PFSK-1 (cell line): ENCODE results near the gene SLC9A9.

Experiments
- FOXP2 ChIP-seq: optimal IDR thresholded peaks from 2 replicates; pipeline ENCODE3; 2011; ENCODE audit warnings: borderline replicate concordance, control low read depth, inconsistent platforms; ENCODE audit not compliant: insufficient read depth; ENCODE audit errors: extremely low read length, extremely low read depth
- POLR2AphosphoS5 ChIP-seq: IDR thresholded peaks from 2 replicates; pipeline ENCODE4 v1.6.1; 2012; ENCODE audit warnings: low read depth, mild to moderate bottlenecking, control low read depth, low read length, moderate library complexity
- SIN3A ChIP-seq: IDR thresholded peaks from 2 replicates; pipeline ENCODE4 v1.6.1; 2012; ENCODE audit warnings: mild to moderate bottlenecking, low read length, moderate library complexity, borderline replicate concordance; ENCODE audit not compliant: insufficient read depth
- TAF1 ChIP-seq: IDR thresholded peaks from 2 replicates; pipeline ENCODE4 v1.6.1; 2012; ENCODE audit warnings: low read length, control low read depth, borderline replicate concordance; ENCODE audit not compliant: insufficient read depth
- TF ChIP-seq, protein P1 (sequence below), 2 experiments: IDR thresholded peaks; 2 replicates each; pipeline versions ENCODE4 v1.6.1 to v1.8.0; 2011 to 2012; ENCODE audit warnings: low read depth in 2 of 2, low read length in 2 of 2, control low read depth in 1 of 2, inconsistent platforms in 1 of 2, mild to moderate bottlenecking in 1 of 2, moderate library complexity in 1 of 2; ENCODE audit not compliant: insufficient read depth in 1 of 2

SLC9A9 gene

DNA sequence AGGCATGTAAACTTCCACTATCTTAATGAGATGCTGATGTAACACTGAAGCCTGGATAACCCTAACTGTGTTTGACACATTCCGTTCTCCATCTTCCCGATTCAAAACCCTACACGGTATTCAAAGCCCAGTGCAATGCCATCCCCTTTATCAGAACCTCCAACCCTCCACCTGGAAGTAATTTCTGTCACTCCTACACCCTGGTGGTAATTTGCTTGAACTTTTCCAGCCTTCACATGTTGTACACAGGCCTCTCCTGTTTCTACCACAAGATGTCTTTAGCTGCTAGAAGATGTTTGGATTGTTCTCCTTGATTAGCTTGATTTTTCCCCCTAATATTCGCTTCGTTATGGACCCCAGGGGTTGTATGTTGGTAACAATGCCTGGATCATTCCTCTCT, 519.8 kb downstream of the SLC9A9 start:
- TF ChIP-seq POLR2AphosphoS5 (no peak), TAF1 (no peak), FOXP2 (no peak), SIN3A (no peak)
- TF ChIP-seq, protein P1, sequence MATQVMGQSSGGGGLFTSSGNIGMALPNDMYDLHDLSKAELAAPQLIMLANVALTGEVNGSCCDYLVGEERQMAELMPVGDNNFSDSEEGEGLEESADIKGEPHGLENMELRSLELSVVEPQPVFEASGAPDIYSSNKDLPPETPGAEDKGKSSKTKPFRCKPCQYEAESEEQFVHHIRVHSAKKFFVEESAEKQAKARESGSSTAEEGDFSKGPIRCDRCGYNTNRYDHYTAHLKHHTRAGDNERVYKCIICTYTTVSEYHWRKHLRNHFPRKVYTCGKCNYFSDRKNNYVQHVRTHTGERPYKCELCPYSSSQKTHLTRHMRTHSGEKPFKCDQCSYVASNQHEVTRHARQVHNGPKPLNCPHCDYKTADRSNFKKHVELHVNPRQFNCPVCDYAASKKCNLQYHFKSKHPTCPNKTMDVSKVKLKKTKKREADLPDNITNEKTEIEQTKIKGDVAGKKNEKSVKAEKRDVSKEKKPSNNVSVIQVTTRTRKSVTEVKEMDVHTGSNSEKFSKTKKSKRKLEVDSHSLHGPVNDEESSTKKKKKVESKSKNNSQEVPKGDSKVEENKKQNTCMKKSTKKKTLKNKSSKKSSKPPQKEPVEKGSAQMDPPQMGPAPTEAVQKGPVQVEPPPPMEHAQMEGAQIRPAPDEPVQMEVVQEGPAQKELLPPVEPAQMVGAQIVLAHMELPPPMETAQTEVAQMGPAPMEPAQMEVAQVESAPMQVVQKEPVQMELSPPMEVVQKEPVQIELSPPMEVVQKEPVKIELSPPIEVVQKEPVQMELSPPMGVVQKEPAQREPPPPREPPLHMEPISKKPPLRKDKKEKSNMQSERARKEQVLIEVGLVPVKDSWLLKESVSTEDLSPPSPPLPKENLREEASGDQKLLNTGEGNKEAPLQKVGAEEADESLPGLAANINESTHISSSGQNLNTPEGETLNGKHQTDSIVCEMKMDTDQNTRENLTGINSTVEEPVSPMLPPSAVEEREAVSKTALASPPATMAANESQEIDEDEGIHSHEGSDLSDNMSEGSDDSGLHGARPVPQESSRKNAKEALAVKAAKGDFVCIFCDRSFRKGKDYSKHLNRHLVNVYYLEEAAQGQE (IDR thresholded peaks at IDR 0.05; ENCODE audit: insufficient read depth in 1 of 2, low read depth in 2 of 2, low read length in 2 of 2) = no peak

DNA sequence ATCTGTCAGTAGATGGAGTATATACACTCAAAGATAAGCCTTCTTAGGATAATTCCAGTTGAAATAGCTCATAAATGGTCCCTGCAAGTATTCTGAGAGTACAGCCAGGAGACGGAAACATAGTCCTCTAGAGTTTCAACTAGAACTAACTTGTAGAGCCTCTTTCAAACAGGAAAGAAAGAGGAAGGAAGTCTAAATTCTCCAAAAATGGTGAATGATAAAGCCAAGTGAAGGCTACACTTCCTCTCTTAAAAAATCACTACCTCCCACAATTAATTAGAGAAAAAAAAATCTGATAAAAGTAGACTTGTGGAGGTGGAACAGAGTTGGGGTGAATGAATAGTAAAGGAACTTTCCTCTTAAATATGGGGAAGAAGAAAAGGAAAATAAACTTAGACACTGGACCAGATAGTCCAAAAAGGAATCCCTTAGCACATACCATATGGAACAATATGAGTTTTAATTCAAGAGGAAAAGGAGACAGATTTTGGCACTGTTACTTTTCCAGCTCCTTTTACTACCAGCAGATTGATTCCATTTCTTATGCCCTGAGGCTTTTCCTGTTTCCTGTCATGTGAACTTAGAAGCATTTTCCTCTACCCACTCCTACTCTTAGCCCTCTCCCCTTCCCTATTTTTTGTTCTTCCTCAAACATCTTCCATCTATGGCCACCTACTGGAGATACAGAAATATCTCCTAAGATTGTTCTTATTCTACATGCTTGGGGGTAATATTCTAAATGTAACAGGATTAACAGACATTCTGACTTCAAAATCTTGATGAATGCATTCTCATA, 521.1 kb downstream of the SLC9A9 start:
- TF ChIP-seq TAF1 = no peak
- TF ChIP-seq SIN3A = no peak
- TF ChIP-seq, protein P1 (IDR thresholded peaks at IDR 0.05; ENCODE audit: insufficient read depth in 1 of 2, low read depth in 2 of 2, low read length in 2 of 2) = no peak
- no peak for TF ChIP-seq FOXP2
- no peak for TF ChIP-seq POLR2AphosphoS5

DNA sequence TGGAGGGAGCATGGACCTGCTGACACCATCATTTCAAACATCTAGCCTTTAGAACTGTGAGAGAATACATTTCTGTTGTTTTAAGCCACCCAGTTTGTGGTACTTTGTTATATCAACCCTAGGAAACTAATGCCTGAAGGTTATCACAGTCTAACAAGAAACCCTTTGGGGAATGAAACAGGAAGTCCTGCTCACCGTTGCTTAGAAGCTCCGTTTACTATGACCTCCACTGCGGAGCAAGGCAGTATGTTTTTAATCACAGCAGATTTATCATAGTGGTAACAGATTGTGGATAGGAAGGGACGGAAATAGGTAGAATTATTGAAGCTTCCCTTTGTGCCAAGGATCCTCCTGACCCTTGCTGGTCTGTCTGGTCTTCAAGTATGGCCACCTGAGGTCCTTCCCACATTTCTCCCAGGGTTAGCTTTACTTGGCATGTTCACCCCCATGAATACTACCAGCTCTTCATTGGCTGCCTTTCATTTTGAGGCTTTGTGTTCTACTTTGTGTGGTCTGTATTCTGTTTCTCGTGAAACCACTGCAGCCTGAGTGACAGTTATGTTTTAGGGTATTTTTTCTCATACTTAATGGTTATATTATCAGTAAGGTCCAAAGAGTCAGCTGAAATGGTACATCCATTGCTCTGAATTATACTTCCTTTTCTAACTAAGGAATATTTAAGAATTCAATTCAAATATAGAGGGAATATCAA, 527.1 kb downstream of the SLC9A9 start:
- no peak for TF ChIP-seq TAF1
- TF ChIP-seq POLR2AphosphoS5 = no peak

DNA sequence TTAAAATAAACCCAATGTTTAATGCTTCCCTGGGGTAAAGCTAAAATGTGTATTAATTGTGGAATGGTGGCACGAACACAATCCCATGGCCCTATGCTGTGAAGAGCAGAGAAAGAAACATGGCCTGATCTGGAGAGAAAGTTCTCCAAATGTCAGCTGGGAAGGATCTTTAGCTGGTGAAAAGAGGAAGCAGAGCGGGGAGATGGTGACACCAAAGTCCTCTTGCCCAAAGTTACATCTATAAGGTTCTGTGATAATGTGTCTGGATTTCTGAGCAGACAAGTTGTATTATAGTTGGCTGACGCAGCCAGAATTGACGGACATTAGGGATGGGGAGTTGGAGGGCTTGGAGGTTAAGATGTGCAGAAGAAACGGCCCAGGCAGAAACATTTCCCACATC, 532.5 kb downstream of the SLC9A9 start:
- no peak for TF ChIP-seq SIN3A
- TF ChIP-seq FOXP2 = no peak
- no peak for TF ChIP-seq POLR2AphosphoS5
- TF ChIP-seq TAF1 = no peak
- TF ChIP-seq, protein P1 (IDR thresholded peaks at IDR 0.05; ENCODE audit: insufficient read depth in 1 of 2, low read depth in 2 of 2, low read length in 2 of 2) = no peak

DNA sequence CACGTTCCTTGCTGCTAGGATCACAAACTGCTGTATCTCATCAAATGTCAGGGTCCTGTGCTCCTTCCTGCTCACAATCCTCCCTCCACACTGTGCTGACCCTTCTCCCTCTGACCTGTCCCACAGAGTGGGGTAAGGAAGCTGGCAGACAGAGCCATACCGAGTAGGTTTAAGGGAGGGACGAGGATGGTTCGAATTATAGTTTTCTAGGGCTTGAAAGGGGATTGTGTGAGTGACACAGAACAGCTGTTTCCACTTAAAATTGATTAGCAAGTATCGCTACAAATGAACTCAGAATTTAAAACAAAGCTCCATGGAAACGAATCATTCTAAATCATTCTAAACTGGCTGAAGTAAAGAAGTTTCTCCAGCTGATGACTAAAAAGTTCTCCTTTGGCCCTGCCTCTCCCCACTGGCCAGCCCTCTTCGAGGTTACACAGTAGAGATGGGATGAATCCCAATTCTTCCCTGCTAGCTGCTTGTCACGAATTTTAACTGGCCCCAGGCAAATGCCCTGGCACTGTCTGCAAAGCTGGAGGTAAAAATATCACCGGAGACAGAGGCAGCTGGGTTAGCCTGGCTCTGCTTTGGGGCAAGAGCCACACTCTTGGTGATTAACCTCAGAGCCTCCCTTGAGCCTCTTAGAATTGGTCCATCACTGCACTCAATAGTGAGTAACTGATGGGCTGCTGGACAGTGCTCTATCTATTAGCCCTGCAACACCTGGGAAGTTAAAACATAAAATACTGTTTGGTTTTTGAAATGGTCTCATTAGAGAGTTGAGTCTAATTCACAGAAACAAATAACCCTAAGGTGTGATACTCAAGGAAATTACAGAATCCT, 533.8 kb downstream of the SLC9A9 start:
- TF ChIP-seq SIN3A = no peak
- TF ChIP-seq POLR2AphosphoS5 = no peak
- TF ChIP-seq, protein P1 (IDR thresholded peaks at IDR 0.05; ENCODE audit: insufficient read depth in 1 of 2, low read depth in 2 of 2, low read length in 2 of 2) = no peak
- TF ChIP-seq TAF1 = no peak
